CD4-positive, alpha-beta T cell treated with Interleukin-4 for 4 hours (primary cell): ENCODE data around the gene ARRDC4.
"Not testable (repeated sequence)": the region's sequence is repeated elsewhere in the genome, so short reads cannot be mapped to it uniquely, and the experiment has no call there.

Experiments used
- DNase-seq: peaks from one replicate; pipeline ENCODE4 v3.0.0-alpha.2; 2020

The ARRDC4 gene

GRCh38 chr15:97966924-97967620 lies 6.6 kb downstream of the ARRDC4 start:
- DNase-seq, result no peak

- no peak for DNase-seq
Observed at GRCh38 chr15:97967881-97968280, 7.4 kb downstream of the ARRDC4 start.

GRCh38 chr15:97968380-97968779 lies 7.9 kb downstream of the ARRDC4 start:
- no peak for DNase-seq

- DNase-seq, result no peak
Observed at GRCh38 chr15:97972366-97972765, 11.9 kb downstream of the ARRDC4 start.

GRCh38 chr15:97976129-97976528 lies 15.6 kb downstream of the ARRDC4 start:
- no peak for DNase-seq

GRCh38 chr15:97976766-97977503 lies 16.4 kb downstream of the ARRDC4 start:
- DNase-seq, result no peak

GRCh38 chr15:97977734-97978133 lies 17.2 kb downstream of the ARRDC4 start:
- DNase-seq, result no peak

GRCh38 chr15:97978401-97979139 lies 18.1 kb downstream of the ARRDC4 start:
- DNase-seq, result no peak

- no peak for DNase-seq
Observed at GRCh38 chr15:97979140-97979520, 18.6 kb downstream of the ARRDC4 start.

GRCh38 chr15:97981058-97981457 lies 20.6 kb downstream of the ARRDC4 start:
- DNase-seq, result no peak

GRCh38 chr15:97981758-97982157 lies 21.3 kb downstream of the ARRDC4 start:
- no peak for DNase-seq

GRCh38 chr15:97984157-97984556 lies 23.7 kb downstream of the ARRDC4 start:
- no peak for DNase-seq

GRCh38 chr15:97985979-97986378 lies 25.5 kb downstream of the ARRDC4 start:
- not testable (repeated sequence) for DNase-seq

GRCh38 chr15:97986781-97987180 lies 26.3 kb downstream of the ARRDC4 start:
- DNase-seq, result no peak

GRCh38 chr15:97989299-97989698 lies 28.8 kb downstream of the ARRDC4 start:
- no peak for DNase-seq

GRCh38 chr15:97991972-97992541 lies 31.6 kb downstream of the ARRDC4 start:
- DNase-seq, result no peak

GRCh38 chr15:97992823-97993222 lies 32.3 kb downstream of the ARRDC4 start:
- DNase-seq, result no peak

GRCh38 chr15:97993310-97993738 lies 32.8 kb downstream of the ARRDC4 start:
- DNase-seq, result no peak

- DNase-seq, result no peak
Observed at GRCh38 chr15:97994236-97994635, 33.7 kb downstream of the ARRDC4 start.

- DNase-seq, result no peak
Observed at GRCh38 chr15:97995192-97995591, 34.7 kb downstream of the ARRDC4 start.

GRCh38 chr15:97995881-97996603 lies 35.5 kb downstream of the ARRDC4 start:
- DNase-seq, result no peak

GRCh38 chr15:97998307-97999071 lies 38.0 kb downstream of the ARRDC4 start:
- DNase-seq, result no peak
